ENCODE data around the gene TXLNB.

Gene TXLNB

DNA sequence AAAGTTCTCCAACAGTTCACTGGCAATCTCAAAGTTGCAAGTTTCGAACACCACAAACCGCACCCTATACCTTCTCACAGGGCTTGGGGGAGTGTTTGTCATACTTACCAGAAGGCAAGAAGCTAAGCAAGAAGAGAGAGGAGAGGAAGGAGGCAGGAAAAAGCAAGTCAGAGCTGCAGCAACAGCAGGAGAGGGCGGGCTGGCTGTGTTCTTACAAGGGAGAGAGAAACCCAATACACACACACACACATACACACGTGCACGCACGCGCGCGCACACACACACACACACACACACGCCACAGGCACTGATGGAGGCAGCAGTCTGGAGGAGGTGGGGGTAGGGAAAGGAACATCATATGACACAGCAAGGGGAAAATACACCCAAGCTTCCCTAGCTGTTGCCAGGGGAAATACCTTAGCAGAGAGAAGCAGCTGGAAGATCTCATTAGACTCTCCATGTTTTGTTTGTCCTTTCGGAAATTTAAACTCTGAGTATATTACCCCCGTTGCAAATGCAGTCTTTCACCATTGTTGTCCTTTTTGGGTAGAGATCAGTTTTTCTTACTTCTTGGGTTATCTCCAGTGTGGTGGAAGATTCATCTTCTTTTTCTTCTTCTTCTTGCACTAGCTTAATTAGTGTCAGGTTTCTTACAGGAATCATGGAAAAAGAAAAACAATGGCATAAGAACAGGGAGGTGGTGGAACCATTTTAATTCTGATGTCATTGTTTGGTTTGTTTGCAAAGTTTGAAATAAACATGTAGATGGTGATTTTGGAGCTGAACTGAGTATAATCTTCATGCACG lies at the start of gene TXLNB:
TSS of gene TXLNB (minus strand) at position 186 of the 807 bp plus-strand sequence. CDS start 3,099 bp downstream, outside the sequence.
- peak; percentile 90 for DNase-seq

DNA sequence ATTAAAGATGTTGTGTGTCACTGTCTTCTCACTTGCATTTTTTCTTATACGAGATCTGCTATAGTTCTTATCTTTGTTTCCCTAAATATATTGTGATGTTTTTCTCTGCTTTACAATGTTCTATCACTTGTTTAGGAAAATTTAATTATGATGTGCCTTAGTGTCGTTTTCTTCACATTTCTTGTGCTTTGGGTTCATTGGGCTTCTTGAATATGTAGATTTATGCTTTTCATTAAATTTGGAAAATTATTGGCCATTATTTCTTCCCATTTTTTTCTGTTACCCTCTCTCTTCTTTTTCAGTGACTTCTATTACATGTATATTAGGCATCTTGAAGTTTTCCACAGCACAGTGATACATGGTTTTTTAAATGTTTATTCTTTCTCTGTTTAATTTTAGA lies 49.3 kb upstream of the TXLNB start:
- no peak for DNase-seq

DNA sequence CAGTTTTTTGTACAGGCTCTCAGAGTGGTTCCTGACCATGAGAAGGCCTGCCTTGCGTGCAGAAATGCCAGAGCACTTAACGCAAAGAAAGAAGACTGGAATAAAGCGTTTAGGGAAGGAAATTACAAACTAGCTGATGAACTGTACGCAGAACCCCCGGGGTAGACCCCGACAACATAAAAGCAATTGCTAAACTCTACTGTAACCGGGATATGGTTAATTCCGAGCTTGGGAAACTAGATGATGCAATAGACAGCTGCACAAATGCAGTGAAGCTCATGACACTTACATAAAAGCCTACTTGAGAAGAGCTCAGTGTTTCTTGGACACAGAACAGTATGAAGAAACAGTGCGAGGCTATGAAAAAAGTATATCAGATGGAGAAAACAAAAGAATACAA lies 47.0 kb upstream of the TXLNB start:
- no peak for DNase-seq

DNA sequence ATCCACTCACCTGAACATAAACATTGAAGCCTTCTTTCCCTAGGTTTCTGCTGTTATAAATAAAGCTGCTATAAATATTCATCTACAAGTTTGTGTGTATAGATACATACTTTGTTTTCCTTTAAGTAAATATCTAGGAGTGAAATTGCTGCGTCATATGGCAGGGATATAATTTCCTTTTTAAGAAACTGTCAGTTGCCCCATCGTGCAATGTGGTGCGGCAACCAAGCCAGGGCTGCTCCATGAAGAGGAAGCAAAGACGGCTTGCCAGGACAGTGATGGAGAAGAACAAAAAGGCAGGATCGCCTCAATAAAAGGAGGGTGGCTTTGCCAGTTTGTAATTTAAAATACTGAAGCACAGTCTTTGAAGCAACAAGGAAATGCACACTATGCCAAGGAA lies 46.0 kb upstream of the TXLNB start:
- no peak for DNase-seq

DNA sequence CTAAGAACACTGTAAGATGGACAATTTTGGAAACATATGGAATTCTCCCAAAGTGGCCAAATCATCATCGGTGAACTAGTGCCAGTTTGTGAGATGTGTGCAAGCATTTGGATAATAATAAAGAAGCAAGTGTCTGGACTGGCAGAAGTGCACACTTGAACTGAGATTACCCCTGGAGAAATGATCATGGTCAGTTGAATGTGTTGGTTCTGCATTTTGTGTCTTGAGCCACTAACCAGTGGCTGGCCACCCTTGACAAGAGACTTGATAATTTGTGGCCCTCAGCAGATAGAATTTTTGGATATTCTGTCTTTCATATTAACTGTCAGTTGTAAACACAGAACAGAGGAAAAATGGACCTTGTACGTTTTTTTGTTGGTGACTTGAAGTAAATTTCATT lies 45.2 kb upstream of the TXLNB start:
- DNase-seq: no peak

DNA sequence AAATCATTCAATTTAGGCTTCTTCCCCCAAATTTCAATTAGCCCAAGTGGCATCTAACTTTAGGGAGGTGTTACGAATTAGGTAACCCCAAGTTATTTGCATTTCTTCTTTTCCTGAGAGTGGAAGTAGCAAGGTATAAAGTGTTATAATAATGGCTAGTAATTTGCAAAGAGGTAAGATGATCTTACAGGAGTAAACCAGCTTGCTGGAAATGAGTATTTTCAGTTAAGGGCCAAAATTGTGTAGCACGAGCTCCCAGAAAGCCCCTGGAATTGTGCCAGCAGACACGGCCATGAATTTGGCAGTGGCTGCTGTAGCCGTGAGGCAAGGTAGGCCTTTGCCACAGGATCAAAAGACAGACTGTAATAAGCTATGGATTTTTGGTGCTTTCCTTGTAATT lies 44.7 kb upstream of the TXLNB start:
- no peak for DNase-seq

DNA sequence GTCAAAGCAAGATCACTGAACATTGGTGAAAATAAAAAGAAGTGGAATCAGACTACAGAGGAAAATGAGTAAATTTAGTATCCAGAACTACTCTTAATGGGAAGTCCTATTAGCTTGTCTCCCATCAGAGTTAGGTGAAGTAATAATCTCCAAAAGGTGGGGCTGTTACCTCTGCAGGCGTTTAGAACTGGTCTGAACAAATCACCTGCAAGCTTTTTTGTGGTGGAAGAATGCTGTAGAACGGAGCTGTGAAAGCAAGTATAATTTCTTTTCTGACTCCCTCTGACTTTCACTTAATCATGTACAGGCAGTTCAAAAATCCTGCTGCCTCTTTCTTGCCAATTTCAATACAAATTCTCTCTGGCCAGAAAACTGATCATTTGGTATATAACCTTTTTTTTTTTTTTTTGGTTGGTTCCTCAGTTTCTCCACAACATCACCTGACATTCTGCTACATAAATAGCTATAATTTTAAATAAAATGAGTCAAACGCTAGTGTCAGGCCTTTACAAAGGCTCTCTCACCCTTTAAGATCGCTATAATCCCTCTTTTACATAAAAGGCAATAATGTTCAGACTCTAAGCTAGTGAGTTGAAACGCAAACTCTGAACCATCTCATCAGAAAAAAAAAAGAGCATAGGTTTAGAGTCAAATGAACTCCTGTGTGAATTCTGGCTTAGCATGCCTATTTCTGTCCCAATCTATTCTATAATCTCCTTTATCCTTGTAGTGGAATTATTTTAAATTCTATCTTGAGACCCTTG lies 43.8 kb upstream of the TXLNB start:
- DNase-seq: no peak

DNA sequence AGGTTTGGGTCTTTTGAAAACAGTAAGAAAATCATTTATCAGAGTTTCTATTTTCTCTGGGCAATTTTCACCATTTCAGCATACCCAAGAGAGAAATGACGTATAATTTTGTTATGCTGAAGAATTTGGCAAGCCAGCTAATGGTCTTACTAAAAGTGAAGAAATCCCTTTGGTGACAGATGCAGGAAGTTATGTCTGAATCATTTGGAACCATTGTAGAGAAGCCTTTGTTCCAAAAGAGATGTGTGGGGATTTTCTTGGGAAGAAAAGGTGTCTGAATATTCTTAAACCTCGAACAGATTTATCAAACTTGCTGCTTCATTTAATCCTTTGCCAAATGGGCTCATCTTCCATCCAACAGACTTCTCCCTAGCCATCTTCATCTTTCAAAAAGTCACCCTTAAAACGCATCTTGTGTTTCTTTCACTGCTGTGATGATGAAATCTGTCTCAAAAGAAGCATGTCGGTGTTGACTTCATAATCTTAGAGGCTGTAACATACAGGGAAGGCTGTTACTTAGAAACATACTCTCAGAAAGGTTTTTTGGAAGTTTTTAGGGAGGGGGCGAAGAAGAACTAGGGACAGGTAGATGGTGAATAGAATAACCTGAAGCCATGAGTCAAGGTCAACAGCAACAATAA lies 43.1 kb upstream of the TXLNB start:
- DNase-seq: no peak

DNA sequence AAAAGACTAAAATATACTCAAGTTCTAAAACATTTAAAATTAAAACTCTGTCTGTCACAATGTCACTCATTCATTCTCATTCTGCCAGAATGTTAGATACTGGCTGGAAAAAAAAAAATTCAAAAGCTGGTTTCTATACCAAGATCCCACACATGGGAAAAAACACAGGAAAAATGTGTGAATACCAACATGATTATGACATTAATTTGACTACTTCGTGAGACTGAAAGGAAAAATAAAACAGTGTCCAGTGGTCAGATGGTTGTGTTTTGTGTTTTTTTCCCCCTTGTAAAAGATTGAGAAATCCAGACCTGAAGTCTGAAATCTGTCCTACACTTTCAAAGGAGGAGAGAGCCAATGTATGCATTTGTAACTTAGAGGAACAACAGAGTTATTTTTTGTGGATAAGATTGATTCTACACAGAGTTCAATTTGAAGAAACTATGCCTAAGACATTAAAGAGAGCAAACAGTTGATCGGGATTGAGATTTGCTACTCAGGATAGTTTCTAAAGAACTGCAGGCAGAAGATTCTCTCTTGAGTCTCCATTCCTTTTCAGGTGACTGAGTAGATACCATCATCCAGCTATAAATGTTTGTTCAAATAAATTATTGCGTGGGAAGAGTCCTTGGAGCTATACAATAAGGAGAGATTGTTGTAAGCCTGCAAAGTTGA lies 39.2 kb upstream of the TXLNB start:
- DNase-seq: no peak

DNA sequence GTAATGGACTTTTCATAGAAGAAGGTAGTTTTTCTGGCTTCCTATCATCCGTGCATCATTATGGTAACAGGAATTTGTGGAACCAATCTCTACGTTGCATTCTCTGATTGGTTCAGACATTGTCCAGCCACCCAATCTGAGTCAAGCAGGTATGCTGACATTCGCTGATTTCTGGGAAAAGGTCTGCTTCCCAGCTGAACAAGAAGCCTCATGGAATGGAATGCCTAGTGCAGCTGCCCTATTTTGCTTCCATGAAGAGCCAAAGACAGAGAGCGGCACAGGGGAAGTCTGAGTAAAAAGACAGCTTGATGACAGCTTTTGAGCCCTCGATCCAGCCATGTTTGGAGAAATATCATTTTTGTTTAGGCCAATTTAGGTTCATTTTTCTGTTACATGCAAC lies 38.5 kb upstream of the TXLNB start:
- no peak for DNase-seq

DNA sequence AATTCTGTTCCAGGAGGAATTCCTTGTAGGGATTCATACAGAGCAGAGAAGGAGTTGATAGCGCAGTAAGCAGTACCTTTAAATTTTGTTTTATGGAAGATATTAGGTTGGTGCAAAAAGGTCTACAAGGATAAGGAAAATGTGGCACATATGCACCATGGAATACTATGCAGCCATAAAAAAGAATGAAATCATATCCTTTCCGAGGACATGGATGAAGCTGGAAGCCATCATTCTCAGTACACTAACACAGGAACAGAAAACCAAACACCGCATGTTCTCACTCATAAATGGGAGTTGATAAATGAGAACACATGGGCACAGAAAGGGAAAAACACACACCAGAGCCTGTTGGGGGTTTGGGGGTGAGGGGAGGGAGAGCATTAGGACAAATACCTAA lies 37.4 kb upstream of the TXLNB start:
- no peak for DNase-seq

DNA sequence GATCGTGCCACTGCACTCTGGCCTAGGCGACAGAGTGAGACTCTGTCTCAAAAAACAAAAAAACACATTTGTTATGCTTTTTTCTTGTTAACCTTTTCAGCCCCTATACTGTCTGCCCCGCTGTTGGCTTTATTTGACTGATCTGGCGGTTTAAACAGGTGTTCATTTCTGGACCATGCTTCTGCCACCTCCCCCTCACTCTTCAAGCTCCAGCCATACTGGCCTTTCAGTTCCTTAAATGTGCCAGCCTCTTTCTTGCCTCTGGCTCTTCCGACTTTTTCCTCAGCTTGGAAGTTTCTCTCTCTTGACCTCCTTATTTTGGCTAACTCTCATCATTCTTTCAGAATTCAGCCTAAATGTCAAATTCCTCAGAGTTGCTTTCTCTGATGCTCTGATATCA lies 35.2 kb upstream of the TXLNB start:
- DNase-seq: no peak

DNA sequence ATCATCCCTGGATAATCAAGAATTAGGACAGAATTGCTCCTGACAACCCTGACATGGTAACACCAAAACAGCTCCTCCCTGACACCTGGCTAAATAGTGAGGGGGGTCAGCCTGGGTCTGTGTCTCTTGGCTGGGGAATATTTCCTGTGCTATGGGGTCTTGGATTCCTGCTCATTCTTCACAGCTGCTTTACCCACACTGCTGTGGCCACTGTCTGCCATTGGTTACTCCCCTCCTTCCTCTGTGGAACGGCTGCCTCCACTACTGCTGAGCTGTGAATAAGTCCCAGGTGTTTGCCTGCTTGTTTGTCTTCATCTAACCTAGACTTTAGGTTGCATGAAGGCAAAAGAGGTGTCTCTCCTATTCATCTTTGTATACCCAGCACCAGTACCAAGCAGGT lies 33.9 kb upstream of the TXLNB start:
- DNase-seq: no peak

DNA sequence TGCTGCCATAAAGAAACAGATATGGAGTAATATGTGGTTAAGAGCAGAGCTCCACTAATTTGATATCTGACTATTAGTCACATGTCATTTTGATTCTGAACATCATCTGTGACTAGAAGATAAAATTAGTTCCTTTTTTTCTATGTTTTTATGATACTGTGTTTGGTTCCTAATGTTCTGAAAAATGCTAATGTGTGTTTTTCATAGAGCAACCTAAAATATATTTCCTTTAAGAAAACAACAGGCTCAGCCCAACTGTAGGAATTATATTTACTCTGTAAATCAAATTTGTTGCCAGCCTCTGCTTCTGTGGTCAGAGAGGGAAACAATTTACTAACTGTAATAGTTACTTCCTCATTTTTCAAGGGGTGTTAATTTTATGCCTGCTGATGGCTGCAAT lies 33.3 kb upstream of the TXLNB start:
- DNase-seq: no peak

DNA sequence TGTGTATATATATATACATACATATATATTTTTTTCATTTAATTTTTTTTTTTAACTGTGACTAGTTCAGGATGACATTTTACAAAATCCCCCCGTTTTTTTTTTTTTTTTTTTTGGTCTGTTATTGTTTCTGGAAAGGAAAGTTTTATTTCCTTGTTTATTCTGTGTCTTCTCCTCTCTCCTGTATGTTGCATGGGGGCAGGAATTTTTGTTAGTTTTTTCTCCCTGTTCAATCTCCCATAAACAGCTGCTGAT lies 32.4 kb upstream of the TXLNB start:
- DNase-seq: no peak

DNA sequence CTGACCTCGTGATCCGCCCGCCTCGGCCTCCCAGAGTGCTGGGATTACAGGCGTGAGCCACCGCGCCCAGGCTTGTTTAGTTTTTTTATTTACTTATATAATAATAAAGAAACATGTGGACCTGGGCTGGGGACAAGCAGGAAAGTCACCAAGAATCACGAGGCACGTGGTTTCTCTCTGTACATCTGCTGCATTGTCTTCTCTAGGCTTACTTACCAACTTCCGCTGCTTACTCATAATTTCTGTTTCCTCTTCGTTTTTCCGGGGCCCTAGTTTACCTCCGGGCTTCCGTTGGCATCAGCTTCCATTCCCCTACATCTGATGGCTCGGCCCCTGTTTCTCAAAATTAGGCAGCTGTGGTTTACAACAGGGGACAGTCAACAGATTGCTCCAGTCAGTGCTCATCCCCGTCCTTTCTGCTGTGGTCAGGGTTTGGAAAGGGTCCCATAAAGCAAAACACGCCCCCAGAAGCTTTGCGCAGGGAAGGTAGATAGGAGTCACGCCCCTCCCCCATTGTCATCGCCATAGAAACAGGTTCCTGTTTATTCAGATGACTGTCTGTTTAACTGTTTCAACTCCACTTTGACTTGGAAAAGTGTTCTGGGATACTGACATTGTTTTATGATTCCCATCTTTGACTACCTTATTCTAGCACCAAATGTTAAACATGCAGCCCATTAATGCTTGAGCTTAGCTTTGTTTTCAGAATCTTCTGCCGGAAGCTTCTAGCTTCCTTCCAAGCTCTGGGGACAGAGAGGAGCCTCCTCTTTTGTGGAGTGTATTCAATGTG lies 31.9 kb upstream of the TXLNB start:
- peak; percentile 84 for DNase-seq

DNA sequence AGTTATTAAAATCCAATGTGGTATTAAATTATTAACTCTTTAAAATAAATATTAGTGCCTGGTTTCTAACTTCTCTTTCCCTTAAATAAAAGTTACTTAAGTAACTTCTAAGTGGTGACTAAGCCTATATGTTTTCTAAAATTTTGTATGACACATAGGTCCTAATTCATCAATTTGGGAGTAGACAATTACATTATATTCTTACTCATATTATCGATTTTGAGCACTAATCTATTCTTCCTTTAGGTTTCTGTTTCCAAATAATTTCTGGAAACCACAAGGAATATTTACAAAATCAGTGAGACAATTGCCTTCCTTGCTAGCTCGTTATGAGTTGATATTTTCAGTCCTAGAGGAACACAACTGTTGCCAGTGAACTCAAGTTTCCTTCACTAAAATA lies 28.3 kb upstream of the TXLNB start:
- DNase-seq: no peak

DNA sequence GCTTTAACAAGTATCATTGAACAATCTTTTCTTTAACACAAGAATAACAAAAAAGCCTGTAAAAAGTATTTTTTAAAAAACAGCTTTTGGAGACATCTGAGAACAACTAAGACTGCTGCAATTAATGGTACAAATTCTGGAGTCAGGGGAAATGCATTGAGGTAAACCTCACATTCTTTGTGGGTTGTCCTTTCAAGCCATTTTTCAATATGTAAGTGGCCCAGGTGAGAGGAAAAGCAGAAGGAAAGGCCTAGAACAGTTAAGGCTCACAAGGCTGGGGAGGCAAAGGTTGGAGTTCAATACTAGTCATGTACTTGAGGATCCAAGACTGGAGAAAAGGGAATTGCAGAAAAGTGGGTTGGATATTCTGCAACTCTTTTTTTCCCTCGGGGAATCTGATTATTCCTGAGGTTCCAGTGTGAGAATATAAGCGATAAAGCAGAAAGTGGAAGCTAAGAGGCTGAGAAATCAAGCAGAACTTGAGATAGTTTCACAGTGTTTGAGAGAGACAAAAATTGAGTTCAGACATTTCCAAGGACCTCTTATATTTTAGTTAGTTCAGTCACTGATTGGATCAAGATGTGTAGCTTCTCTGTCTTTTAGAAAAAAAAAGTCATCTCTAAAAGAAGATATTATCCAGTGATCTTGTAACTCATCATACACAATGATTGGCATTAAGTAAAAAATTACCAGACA lies 25.0 kb upstream of the TXLNB start:
- no peak for DNase-seq

DNA sequence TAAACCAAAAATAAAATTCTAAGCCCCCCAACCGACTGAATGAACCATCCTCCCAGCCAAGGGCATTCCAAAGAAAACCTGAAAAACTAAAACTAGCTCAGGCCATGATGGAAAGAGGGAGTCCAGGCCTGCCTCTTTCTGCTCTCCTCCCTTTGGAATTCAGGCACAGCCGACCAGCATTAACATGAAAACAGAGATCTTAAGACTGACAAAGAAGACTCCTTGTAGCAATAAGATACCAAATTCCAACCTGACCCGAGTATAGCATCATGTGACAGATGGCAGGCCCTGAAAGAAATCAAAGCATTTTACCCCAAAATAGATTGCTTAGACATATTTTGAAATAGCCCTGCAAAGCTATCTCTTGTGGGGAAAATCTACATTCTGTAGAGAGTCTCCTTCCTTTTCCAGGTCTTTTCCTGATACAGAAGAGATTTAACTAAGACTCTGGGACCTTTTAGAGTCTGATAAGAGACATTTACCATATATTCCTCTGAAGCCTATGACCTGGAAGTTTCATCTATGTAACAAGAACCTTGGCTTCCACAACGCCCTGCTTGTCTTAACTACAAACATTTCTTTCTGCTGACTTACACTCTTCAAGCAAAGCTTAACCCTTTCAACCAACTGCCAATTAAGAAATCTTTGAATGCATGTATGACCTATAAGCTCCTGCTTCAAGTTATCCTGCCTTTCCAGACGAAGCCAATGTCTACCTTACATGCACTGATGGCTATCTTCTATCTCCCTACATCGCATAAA lies 22.2 kb upstream of the TXLNB start:
- DNase-seq: no peak

DNA sequence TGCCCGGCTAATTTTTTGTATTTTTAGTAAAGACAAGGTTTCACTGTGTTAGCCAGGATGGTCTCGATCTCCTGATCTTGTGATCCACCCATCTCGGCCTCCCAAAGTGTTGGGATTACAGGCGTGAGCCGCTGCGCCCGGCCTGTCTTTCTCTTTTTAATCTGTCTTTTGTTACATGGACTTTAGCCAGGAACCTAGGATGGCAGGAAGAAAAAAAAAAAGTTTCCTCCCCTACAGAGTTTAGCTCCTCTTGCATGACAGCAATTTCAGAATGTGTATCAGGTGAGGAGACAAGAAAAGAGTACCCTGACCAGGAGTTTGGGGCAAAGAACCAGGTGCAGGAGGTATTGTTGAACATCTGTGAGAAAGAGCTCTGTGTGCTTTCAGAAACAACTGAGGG lies 21.4 kb upstream of the TXLNB start:
- DNase-seq: no peak

DNA sequence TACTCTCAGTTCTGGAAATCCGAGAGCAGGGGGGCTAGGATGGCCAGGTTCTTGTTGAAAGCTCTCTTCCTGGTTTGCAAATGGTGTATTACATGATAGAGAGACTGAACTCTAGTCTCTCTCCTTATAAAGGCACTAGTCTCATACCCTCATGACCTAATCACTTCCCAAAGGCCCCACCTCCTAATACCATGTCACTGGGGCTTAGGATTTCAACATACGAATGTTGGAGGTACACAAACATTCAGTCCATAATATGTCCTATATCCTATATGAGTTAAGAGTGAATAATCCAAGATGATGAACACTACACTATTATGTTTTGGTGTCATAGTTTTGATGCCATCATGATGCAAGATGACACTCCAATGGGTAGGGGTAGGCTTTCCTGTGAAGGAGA lies 20.0 kb upstream of the TXLNB start:
- no peak for DNase-seq

Measured in femur (tissue), 1 donor.